Transverse colon (tissue), 4 donors: ENCODE data around the gene IMMP2L. TPM values are rescaled to one million over a fixed set of nuclear protein-coding genes. Genes with fewer than 3 reads are reported as not detected.

ENCODE experiments used
- DNase-seq: peaks from one replicate; pipeline ENCODE4 v3.0.0-alpha.2; 2019
- H3K27ac ChIP-seq, 4 donors: fragments of 200-600 bp; sonication (generic); 2 replicates each; pipeline ENCODE4 v1.5.1; 2016 to 2018; ENCODE audit warnings: inconsistent platforms in 4 of 4
- H3K27me3 ChIP-seq: fragments of 200-600 bp; sonication (generic); 2 replicates; pipeline ENCODE4 v1.5.1; 2017; ENCODE audit warnings: inconsistent platforms
- H3K36me3 ChIP-seq, 4 donors: fragments of 200-600 bp; sonication (generic); 2 replicates each; pipeline ENCODE4 v1.5.1; 2017 to 2019; ENCODE audit warnings: inconsistent platforms in 4 of 4
- H3K4me1 ChIP-seq, 4 donors: fragments of 200-600 bp; sonication (generic); 2 replicates each; pipeline ENCODE4 v1.5.1; 2017 to 2020; ENCODE audit warnings: inconsistent platforms in 4 of 4
- H3K4me3 ChIP-seq, 4 donors: fragments of 200-600 bp; sonication (generic); 1 replicate in 1 of 4; 2 replicates in 3 of 4; pipeline versions ENCODE4 v1.5.1 to v1.6.1; 2017 to 2019; ENCODE audit warnings: inconsistent platforms in 4 of 4
- H3K9me3 ChIP-seq, 2 donors: fragments of 200-600 bp; sonication (generic); 2 replicates each; pipeline ENCODE4 v1.5.1; 2017 to 2019; ENCODE audit warnings: inconsistent platforms in 2 of 2
- CTCF ChIP-seq, 5 experiments: fragments of 200-600 bp in 3 of 5; fragments of 450-650 bp in 2 of 5; sonication (generic) in 3 of 5; IDR thresholded peaks; 1 replicate in 2 of 5; 2 replicates in 3 of 5; pipeline ENCODE4 v1.5.1; 2016 to 2017; ENCODE audit warnings: antibody characterized with exemption in 5 of 5, inconsistent platforms in 3 of 5, mild to moderate bottlenecking in 2 of 5, moderate library complexity in 1 of 5
- EP300 ChIP-seq: sonication (generic); formaldehyde crosslinking; IDR thresholded peaks from one replicate; pipeline ENCODE4 v1.6.1; 2017; ENCODE audit warnings: antibody characterized with exemption, low read depth
- POLR2A ChIP-seq: fragments of 450-650 bp; IDR thresholded peaks from one replicate; pipeline ENCODE4 v1.6.1; 2016; ENCODE audit warnings: antibody characterized with exemption, mild to moderate bottlenecking, moderate library complexity
- POLR2AphosphoS5 ChIP-seq, 3 donors: sonication (generic); formaldehyde crosslinking; IDR thresholded peaks; one replicate each; pipeline ENCODE4 v1.6.1; 2016; ENCODE audit warnings: antibody characterized with exemption in 3 of 3
- WGBS, 2 donors: methylation state at CpG; one replicate each; pipeline ENCODE4 v1.1.5; 2018; ENCODE audit warnings: low coverage in 1 of 2; 5-methylcytosine and 5-hydroxymethylcytosine counted together
- in situ Hi-C, 4 donors: fragments of 200-750 bp; cut with MboI; loops; one replicate each; pipeline versions ENCODE4 v1.15.0 to v1.15.1; 2017; ENCODE audit warnings: low sequenced_read_pairs in 3 of 4, low pct_ligation_motif_present in 1 of 4, low pct_unique_long_range_greater_than_20kb in 1 of 4
- intact Hi-C: fragments of 100-400 bp; cut with DNase I; formaldehyde crosslinking; loops from one replicate; pipeline ENCODE4 v1.15.1; 2023; ENCODE audit warnings: low total_unique reads
- total RNA-seq, 4 donors: library from RNA; depleted of rRNA; stranded (reverse); fragments of >200 nt; gene quantifications; one replicate each; pipeline ENCODE4 v1.1.0, GENCODE V29; 2016

The IMMP2L gene
- total RNA-seq, 4 donors from 2014 or later: 8.6 to 69.6 (median 10.9) TPM

DNA sequence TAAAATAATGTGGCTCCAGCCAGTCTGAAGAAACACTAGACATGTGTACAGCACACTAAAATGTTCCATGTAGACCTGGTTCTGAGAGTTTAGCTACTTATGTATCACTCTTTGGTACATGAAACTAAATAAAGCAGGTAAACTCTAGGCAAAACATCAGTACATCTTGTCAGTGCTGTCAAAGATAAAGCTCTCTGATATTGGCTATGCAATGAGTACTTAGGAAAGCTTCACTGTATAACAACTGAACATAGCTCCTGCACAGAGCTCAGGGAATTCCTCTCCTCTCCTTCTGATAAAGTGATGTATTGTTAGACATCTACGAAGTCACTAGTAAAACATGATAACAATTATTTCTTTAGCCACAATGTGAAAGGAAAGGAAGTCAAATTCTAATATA is 467.9 kb downstream of the IMMP2L start:
- H3K4me3 ChIP-seq: no peak overlapping the region
- intact Hi-C loops (loop anchor here (10.0 kb wide), 1 partner anchor 390 kb away; no protein-coding TSS in a partner anchor), in situ Hi-C loops (loop anchor here (25.0 kb wide), 2 partner anchors 393 to 643 kb away; no protein-coding TSS in a partner anchor)
- no peaks in the 10 kb centered on the region for H3K36me3 ChIP-seq
- DNase-seq: no peak
- H3K9me3 ChIP-seq: no peaks in the 10 kb centered on the region
- TF ChIP-seq CTCF (IDR thresholded peaks at IDR 0.05): no peak
- no peak for TF ChIP-seq POLR2A
- no peak for TF ChIP-seq POLR2AphosphoS5 (IDR thresholded peaks at IDR 0.05)
- TF ChIP-seq EP300: no peak
- H3K4me1 ChIP-seq: peaks cover 0 to 18% (median 4%) of the 10 kb centered on the region in 4 donors
- H3K27me3 ChIP-seq: no peaks in the 10 kb centered on the region
- WGBS, 2 donors: 54 to 82% methylated on average over 1 of the region's 1 CpG
- H3K27ac ChIP-seq: no peak overlapping the region

DNA sequence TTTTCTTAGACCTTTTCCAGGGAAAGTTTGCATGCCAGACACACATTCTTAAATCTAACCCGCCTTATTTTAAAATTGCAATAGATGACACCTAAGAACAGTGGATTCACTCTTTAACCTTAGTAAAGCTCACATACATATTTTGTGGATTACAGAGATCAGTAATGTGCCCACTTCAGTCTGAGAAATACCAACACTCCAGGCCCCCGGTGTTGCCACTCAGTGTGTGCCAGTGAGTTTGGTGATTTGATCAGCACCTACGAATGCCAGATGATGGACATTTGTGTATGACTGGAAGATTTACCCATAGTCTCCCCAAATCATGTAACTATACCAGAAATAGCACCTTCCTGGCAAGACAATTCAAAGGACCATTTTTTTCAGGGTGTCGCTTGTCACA is 468.8 kb downstream of the IMMP2L start:
- Histone ChIP-seq H3K9me3 (no peaks in the 10 kb centered on the region), H3K27ac (no peak overlapping the region), H3K36me3 (no peaks in the 10 kb centered on the region), H3K4me3 (no peak overlapping the region), H3K27me3 (no peaks in the 10 kb centered on the region), H3K4me1 (peaks cover 0 to 17% (median 4%) of the 10 kb centered on the region in 4 donors)
- TF ChIP-seq POLR2A (no peak), EP300 (no peak), CTCF (IDR thresholded peaks at IDR 0.05) (no peak), POLR2AphosphoS5 (IDR thresholded peaks at IDR 0.05) (no peak)
- 75 to 93% methylated on average over 2 to 4 of the region's 4 CpGs for WGBS, 2 donors
- no peak for DNase-seq
- in situ Hi-C loops: loop anchor here (25.0 kb wide), 2 partner anchors 394 to 644 kb away; no protein-coding TSS in a partner anchor
- intact Hi-C loops: loop anchor here (10.0 kb wide), 1 partner anchor 391 kb away; no protein-coding TSS in a partner anchor

GRCh38 chr7:111092406-111093236 is 469.7 kb downstream of the IMMP2L start:
- Histone ChIP-seq H3K4me3 (no peak overlapping the region), H3K4me1 (peaks cover 0 to 12% (median 4%) of the 10 kb centered on the region in 4 donors), H3K27me3 (no peaks in the 10 kb centered on the region), H3K36me3 (no peaks in the 10 kb centered on the region), H3K27ac (no peak overlapping the region), H3K9me3 (no peaks in the 10 kb centered on the region)
- intact Hi-C loops: loop anchor here (10.0 kb wide), 1 partner anchor 392 kb away; no protein-coding TSS in a partner anchor
- WGBS, 2 donors: 45 to 48% methylated on average over 2 of the region's 2 CpGs
- in situ Hi-C loops: loop anchor here (25.0 kb wide), 2 partner anchors 395 to 645 kb away; no protein-coding TSS in a partner anchor
- TF ChIP-seq POLR2AphosphoS5 (IDR thresholded peaks at IDR 0.05) (no peak), POLR2A (no peak), EP300 (no peak), CTCF (IDR thresholded peaks at IDR 0.05) (no peak)
- no peak for DNase-seq

- 46 to 56% methylated on average over 2 to 3 of the region's 3 CpGs for WGBS, 2 donors
- H3K4me1 ChIP-seq: peaks cover 0 to 12% (median 4%) of the 10 kb centered on the region in 4 donors
- H3K9me3 ChIP-seq: no peaks in the 10 kb centered on the region
- intact Hi-C loops (loop anchor here (10.0 kb wide), 1 partner anchor 393 kb away; no protein-coding TSS in a partner anchor), in situ Hi-C loops (loop anchor here (25.0 kb wide), 2 partner anchors 396 to 646 kb away; no protein-coding TSS in a partner anchor)
- H3K27ac ChIP-seq: no peak overlapping the region
- no peaks in the 10 kb centered on the region for H3K36me3 ChIP-seq
- no peak for DNase-seq
- TF ChIP-seq POLR2AphosphoS5 (IDR thresholded peaks at IDR 0.05) (no peak), CTCF (IDR thresholded peaks at IDR 0.05) (no peak), EP300 (no peak), POLR2A (no peak)
- H3K4me3 ChIP-seq: peak overlapping the region in 2 of 4 donors; percentile 13 to 25
- no peaks in the 10 kb centered on the region for H3K27me3 ChIP-seq
These were observed 470.5 kb downstream of the IMMP2L start for GRCh38 chr7:111091593-111092358.
